LNCaP clone FGC (cell line): Measurements from ENCODE around the gene PATJ.
"Not testable (repeated sequence)": the region's sequence is repeated elsewhere in the genome, so short reads cannot be mapped to it uniquely, and the experiment has no call there.

Experiments
- DNase-seq: peaks from one replicate; pipeline ENCODE4 v3.0.0-alpha.2; 2011; ENCODE audit warnings: low read depth
- H3K4me3 ChIP-seq: 2 replicates; pipeline ENCODE4 v1.5.1; 2011; ENCODE audit warnings: mild to moderate bottlenecking, low read depth, low read length, control low read depth
- TF ChIP-seq, protein P1 (sequence below): IDR thresholded peaks from 2 replicates; pipeline ENCODE4 v1.5.1; 2012; ENCODE audit warnings: mild to moderate bottlenecking; ENCODE audit not compliant: control insufficient read depth, insufficient read depth; ENCODE audit errors: extremely low read depth

The PATJ gene

DNA sequence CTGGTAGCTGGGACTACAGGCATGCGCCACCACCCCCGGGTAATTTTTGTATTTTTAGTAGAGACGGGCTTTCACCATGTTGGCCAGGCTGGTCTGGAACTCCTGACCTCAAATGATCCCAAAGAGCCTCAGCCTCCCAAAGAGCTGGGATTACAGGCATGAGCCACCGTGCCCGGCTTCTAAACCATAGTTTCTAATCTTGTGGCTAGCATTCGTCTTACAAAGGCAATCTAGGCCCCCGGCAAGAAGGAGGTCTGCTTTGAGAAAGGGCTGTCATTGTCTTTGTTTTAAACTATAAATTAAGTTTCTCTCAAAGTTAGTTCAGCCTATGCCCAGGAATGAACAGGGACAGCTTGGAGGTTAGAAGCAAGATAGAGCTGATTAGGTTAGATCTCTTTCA is 442.1 kb downstream of the PATJ start:
- no peak overlapping the region for H3K4me3 ChIP-seq
- DNase-seq: no peak
- TF ChIP-seq, protein P1, sequence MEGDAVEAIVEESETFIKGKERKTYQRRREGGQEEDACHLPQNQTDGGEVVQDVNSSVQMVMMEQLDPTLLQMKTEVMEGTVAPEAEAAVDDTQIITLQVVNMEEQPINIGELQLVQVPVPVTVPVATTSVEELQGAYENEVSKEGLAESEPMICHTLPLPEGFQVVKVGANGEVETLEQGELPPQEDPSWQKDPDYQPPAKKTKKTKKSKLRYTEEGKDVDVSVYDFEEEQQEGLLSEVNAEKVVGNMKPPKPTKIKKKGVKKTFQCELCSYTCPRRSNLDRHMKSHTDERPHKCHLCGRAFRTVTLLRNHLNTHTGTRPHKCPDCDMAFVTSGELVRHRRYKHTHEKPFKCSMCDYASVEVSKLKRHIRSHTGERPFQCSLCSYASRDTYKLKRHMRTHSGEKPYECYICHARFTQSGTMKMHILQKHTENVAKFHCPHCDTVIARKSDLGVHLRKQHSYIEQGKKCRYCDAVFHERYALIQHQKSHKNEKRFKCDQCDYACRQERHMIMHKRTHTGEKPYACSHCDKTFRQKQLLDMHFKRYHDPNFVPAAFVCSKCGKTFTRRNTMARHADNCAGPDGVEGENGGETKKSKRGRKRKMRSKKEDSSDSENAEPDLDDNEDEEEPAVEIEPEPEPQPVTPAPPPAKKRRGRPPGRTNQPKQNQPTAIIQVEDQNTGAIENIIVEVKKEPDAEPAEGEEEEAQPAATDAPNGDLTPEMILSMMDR: no peak

GRCh38 chr1:62185233-62185632 is 443.0 kb downstream of the PATJ start:
- H3K4me3 ChIP-seq, DNase-seq: not testable (repeated sequence)

DNA sequence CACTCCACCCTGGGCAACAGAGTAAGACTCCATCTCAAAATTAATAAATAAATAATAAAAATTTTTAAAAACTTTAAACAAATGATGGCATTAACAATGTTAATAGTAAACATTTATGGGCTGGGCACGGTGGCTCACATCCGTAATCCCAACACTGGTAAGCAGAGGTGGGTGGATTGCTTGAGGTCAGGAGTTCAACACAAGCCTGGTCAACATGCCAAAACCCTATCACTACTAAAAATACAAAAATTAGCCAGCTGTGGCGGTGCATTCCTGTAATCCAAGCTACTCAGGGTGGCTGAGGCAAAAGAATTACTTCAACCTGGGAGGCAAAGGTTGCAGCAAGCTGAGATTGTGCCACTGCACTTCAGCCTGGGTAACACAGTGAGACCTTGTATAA is 443.4 kb downstream of the PATJ start:
- H3K4me3 ChIP-seq: no peak overlapping the region
- TF ChIP-seq, protein P1: no peak
- no peak for DNase-seq

GRCh38 chr1:62187548-62187947 is 445.3 kb downstream of the PATJ start:
- H3K4me3 ChIP-seq: no peak overlapping the region
- TF ChIP-seq, protein P1: no peak
- no peak for DNase-seq

- DNase-seq: no peak
- TF ChIP-seq, protein P1: no peak
- H3K4me3 ChIP-seq: no peak overlapping the region
Observed at GRCh38 chr1:62188111-62188510, 445.8 kb downstream of the PATJ start.

GRCh38 chr1:62194651-62195544 is 452.6 kb downstream of the PATJ start, which contains the start of gene L1TD1:
L1TD1 (plus strand) TSS chr1:62194849; CDS start chr1:62206629, 11,780 bp downstream.
- TF ChIP-seq, protein P1: no peak
- DNase-seq: no peak
- H3K4me3 ChIP-seq: no peak within 1 kb of the TSS

DNA sequence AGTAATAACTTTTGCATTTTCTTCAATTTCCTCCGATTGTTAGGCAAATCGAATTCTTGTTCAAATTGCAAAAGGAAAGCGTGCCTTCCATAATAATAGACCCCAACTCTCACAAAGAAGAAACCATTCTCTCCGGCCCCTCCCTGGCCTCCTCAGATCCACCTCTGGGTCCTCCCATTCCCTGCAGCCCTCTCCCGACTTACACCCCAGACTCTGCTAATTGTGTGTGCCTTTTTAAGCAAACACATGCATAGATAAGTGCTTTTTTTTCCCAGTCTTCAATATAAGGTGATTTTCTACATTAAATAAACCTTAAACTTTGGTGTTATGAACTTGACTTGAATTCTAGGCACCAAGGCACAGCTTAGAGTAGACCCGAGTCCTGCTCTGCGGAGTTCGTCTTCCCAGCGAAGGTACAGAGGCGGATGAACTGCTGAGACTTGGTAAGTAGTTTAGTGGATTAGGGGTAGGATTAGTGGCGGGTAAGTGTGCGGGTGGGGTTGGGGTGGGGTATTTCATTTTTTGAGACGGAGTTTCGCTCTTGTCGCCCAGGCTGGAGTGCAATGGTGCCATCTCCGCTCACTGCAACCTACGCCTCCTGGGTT is 453.9 kb downstream of the PATJ start:
- H3K4me3 ChIP-seq: no peak overlapping the region
- TF ChIP-seq, protein P1: no peak
- no peak for DNase-seq
